ENCODE data around the gene NF2. TPM values are rescaled to one million over a fixed set of nuclear protein-coding genes. Genes with fewer than 3 reads are reported as not detected.

Gene NF2
- total and polyA plus RNA-seq, 2 of the 8 experiments (the other 6 are each of a cell fraction or from before 2014, with no cell fraction given) = 17.6 to 53.6 TPM

GRCh38 chr22:29559030-29559429 lies 44.4 kb upstream of the NF2 start:
- Histone ChIP-seq H2BK15ac (ENCODE audit: low read length) (no peak overlapping the region), H3K4ac (replicated peaks; ENCODE audit: insufficient read length, low read depth, low read length) (no peak overlapping the region), H3K4me1 (replicated peaks in 1 of 4; ENCODE audit: control insufficient read depth in 3 of 4, insufficient read depth in 4 of 4, low read length in 3 of 4) (no peaks in the 10 kb centered on the region), H4K8ac (ENCODE audit: extremely low read depth, insufficient read depth, low read length) (no peak overlapping the region), H2BK12ac (ENCODE audit: low read depth, low read length) (no peak overlapping the region), H3K4me3 (ENCODE audit: extremely low read depth in 1 of 4, insufficient read depth in 2 of 4, low read depth in 3 of 4, low read length in 4 of 4) (no peak overlapping the region), H3K23me2 (ENCODE audit: low read depth, low read length) (no peaks in the 10 kb centered on the region; the same call in 1 of the 2 replicates), H4K5ac (ENCODE audit: insufficient read length, low read depth, low read length) (no peak overlapping the region), H3K14ac (ENCODE audit: insufficient read length) (no peak overlapping the region), H3K36me3 (ENCODE audit: control insufficient read depth in 2 of 4, insufficient read depth in 4 of 4, low read length in 3 of 4) (peaks cover 35 to 74% (median 63%) of the 10 kb centered on the region in 4 experiments), H2BK20ac (ENCODE audit: low read length) (no peak overlapping the region), H4K91ac (replicated peaks; ENCODE audit: insufficient read length, low read length) (no peak overlapping the region), H3K27ac (ENCODE audit: low read depth, low read length) (no peak overlapping the region), H3K56ac (replicated peaks; ENCODE audit: insufficient read length, low read depth, low read length) (no peak overlapping the region), H2AK5ac (ENCODE audit: low read depth, low read length) (no peak overlapping the region), H3K27me3 (replicated peaks in 1 of 4; ENCODE audit: control insufficient read depth in 3 of 4, extremely low read depth in 1 of 4, insufficient read depth in 3 of 4, low read length in 3 of 4) (no peaks in the 10 kb centered on the region), H3K79me1 (ENCODE audit: low read depth, low read length) (no peaks in the 10 kb centered on the region), H2AFZ (ENCODE audit: low read length) (no peak overlapping the region), H3K79me2 (ENCODE audit: control insufficient read depth in 1 of 2, insufficient read depth in 2 of 2, low read length in 2 of 2) (no peaks in the 10 kb centered on the region), H2BK120ac (replicated peaks; ENCODE audit: low read depth, low read length) (no peak overlapping the region), H3K23ac (ENCODE audit: insufficient read length) (no peak overlapping the region), H3K9ac (replicated peaks in 1 of 4; ENCODE audit: extremely low read depth in 1 of 4, low read depth in 3 of 4, low read length in 3 of 4) (no peak overlapping the region), H4K20me1 (replicated peaks in 1 of 2; ENCODE audit: control insufficient read depth in 1 of 2, insufficient read depth in 2 of 2, low read length in 2 of 2) (peaks cover 0 to 10% of the 10 kb centered on the region in 2 experiments), H3K18ac (ENCODE audit: extremely low read depth, low read length) (no peak overlapping the region), H2BK5ac (ENCODE audit: low read depth, low read length) (no peak overlapping the region), H3K9me3 (ENCODE audit: insufficient read depth in 2 of 2, low read depth in 1 of 2, low read length in 1 of 2) (no peaks in the 10 kb centered on the region), H3K4me2 (ENCODE audit: insufficient read depth in 1 of 2, low read depth in 2 of 2, low read length in 2 of 2) (no peak overlapping the region)
- TF ChIP-seq, protein P1, sequence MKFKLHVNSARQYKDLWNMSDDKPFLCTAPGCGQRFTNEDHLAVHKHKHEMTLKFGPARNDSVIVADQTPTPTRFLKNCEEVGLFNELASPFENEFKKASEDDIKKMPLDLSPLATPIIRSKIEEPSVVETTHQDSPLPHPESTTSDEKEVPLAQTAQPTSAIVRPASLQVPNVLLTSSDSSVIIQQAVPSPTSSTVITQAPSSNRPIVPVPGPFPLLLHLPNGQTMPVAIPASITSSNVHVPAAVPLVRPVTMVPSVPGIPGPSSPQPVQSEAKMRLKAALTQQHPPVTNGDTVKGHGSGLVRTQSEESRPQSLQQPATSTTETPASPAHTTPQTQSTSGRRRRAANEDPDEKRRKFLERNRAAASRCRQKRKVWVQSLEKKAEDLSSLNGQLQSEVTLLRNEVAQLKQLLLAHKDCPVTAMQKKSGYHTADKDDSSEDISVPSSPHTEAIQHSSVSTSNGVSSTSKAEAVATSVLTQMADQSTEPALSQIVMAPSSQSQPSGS (IDR thresholded peaks at IDR 0.05; ENCODE audit: low read length) = no peak
- no peak for TF ChIP-seq TAF1 (IDR thresholded peaks at IDR 0.05; ENCODE audit: low read depth, low read length)
- TF ChIP-seq ATF3 (IDR thresholded peaks at IDR 0.05; ENCODE audit: insufficient read depth, low read depth, low read length) = no peak
- TF ChIP-seq CTBP2 (IDR thresholded peaks at IDR 0.05; ENCODE audit: borderline replicate concordance, insufficient read depth, insufficient read length, low read length) = no peak
- TF ChIP-seq, protein P2, sequence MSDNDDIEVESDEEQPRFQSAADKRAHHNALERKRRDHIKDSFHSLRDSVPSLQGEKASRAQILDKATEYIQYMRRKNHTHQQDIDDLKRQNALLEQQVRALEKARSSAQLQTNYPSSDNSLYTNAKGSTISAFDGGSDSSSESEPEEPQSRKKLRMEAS (IDR thresholded peaks at IDR 0.05) = no peak
- no peak for TF ChIP-seq TCF12 (IDR thresholded peaks at IDR 0.05; ENCODE audit: low read depth, low read length)
- no peak for TF ChIP-seq KDM4A (IDR thresholded peaks at IDR 0.05; ENCODE audit: low read depth, low read length, severe bottlenecking)
- no peak for TF ChIP-seq CHD1 (IDR thresholded peaks at IDR 0.05; ENCODE audit: low read depth, low read length)
- TF ChIP-seq POU5F1 (IDR thresholded peaks at IDR 0.05; ENCODE audit: low read depth, low read length) = no peak
- no peak for TF ChIP-seq GABPA (IDR thresholded peaks at IDR 0.05; ENCODE audit: borderline replicate concordance, insufficient read depth, low read length)
- POLR2A ChIA-PET (ENCODE audit: partially characterized antibody) = interaction anchor here (0.9 kb wide), 1 partner anchor 16 kb away, joined by 3 read pairs; no protein-coding TSS in a partner anchor
- CTCF ChIA-PET (ENCODE audit: partially characterized antibody) = no interaction called here
- 85% methylated on average over 6 of the region's 6 CpGs; no CpG with 5 or more reads in 1 of the 2 experiments for WGBS, 2 experiments (ENCODE audit: extremely low coverage in 1 of 2, insufficient coverage in 1 of 2, insufficient read length in 1 of 2, insufficient replicate concordance in 2 of 2, low coverage in 1 of 2, low lambda C conversion rate in 2 of 2, missing lambda C conversion rate in 1 of 2)
- FAIRE-seq (no peak), DNase-seq (ENCODE audit: low read depth in 1 of 2, low spot score in 2 of 2) (no peak)
